GM12873 (cell line): ENCODE data around the gene DLL4.
A peak's percentile ranks its signal among the peaks of the same experiment; 100 is the strongest.

ENCODE experiments used
- CTCF ChIP-seq: IDR thresholded peaks from 2 replicates; pipeline ENCODE4 v1.5.1; 2012; ENCODE audit warnings: low read depth, mild to moderate bottlenecking, moderate library complexity, low read length, control low read depth; ENCODE audit not compliant: insufficient read depth; ENCODE audit errors: missing control alignments

Gene DLL4

DNA sequence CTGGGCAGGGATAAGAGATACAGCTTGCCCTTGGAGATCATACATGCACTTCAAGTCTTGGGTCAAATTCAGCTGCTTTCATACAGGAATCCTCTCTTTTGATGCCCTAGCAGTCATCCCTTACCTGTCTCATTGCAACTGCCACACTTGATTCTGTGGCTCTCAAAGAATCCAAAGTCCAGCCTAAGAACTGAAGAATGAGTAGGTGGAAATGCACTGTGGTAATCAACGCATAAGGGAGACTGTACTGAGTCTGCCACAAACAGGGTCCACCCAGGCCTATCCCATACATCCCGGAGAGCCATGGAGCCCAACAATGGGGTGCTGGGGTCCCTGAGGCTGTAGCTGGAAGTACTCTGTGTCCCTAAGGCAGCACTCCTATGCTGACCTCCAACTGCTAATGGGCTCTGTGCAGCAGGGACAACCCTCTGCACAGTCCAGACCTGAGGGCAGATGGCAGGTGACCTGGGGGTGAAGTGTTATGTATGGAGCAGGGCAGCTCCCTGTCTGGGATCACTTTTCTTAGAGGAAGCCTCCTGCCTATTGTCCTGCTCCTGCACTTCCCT is 36.6 kb upstream of the DLL4 start:
- no peak for TF ChIP-seq CTCF

DNA sequence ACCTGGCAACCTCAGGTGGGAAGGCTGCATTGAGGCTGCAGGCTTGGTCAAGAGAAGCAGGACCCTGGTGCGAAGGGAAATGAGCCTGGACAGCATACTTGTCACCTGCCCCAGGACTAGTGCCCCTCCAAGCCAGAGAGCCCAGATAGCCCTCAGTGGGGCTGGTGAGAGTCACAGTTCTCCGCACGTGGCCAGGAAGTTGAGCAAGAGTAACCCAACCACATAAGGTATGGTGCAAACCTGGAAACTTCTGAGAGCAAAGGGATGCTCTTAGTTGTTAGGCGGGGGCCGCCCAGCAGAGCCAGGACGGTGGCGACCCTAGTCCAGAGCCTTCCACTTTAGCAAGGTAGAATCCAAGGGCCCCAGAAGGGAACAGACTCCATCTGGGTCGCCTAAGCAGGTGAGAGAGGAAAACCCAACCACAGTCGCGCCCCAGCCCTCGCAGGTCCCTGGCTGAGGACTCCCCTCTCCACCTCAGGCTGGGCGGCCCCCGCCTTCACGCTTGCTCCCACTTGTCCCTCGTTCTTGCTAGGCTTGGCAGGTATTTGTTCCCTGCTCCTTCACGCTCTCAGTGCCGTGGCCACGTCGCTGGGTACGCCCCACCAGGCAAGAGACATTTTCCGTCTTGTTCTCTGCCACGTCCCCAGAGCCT is 36.0 kb upstream of the DLL4 start:
- no peak for TF ChIP-seq CTCF

DNA sequence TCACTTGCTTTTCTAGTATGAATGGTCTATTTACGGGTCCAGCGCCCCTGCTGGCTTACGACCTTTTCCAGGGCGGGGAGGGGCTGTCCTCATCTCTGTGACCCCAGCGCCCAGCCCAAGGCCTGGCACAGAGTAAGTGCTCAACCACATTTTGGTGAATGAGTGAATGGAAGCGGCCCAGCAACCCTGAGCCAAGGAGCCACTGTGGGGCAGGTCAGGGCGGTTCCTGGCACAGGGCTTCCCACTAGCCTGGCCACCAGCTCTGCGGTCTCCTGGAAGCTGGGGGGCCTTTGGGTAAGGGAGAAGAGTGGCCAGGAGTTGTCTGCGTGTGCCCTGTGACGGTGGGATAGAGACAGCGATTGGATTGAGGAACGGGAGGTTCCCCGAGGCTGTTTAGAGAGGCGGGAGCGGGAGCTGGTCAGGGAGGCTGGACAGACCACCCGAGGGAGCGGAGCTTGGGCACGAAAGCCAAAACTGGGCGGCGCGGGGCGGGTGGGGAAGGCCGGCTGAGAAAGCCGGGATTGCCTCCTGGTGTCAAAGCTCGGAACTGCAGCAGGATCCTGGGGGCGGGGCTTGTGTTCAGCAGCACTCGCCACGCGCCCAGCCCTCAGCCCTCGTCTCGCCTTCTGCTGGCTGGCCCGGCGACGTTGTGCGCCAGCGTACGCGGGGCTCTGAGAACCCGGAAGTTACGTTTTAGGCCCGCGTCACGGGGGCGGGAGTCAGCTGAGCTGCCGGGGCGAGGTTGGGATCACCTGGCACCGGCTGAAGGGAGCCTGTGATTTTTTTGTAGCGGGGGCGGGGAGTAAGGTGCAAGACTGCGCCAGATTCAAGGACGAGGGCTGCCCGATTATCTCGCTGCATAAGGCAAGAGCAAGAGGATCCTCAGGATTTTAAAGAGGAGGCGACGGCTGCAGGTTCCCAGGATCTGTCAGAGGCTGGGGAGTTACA is 35.1 kb upstream of the DLL4 start, which contains the start of gene VPS18:
Gene VPS18, plus strand, starts transcription at position 718 of the 948 bp plus-strand sequence. CDS start 319 bp downstream, outside the sequence.
- TF ChIP-seq CTCF = peak; percentile 85

GRCh38 chr15:40894681-40895448 is 34.3 kb upstream of the DLL4 start:
- peak; percentile 72 for TF ChIP-seq CTCF

- no peak for TF ChIP-seq CTCF
These were observed 29.5 kb upstream of the DLL4 start for GRCh38 chr15:40899536-40900207.

DNA sequence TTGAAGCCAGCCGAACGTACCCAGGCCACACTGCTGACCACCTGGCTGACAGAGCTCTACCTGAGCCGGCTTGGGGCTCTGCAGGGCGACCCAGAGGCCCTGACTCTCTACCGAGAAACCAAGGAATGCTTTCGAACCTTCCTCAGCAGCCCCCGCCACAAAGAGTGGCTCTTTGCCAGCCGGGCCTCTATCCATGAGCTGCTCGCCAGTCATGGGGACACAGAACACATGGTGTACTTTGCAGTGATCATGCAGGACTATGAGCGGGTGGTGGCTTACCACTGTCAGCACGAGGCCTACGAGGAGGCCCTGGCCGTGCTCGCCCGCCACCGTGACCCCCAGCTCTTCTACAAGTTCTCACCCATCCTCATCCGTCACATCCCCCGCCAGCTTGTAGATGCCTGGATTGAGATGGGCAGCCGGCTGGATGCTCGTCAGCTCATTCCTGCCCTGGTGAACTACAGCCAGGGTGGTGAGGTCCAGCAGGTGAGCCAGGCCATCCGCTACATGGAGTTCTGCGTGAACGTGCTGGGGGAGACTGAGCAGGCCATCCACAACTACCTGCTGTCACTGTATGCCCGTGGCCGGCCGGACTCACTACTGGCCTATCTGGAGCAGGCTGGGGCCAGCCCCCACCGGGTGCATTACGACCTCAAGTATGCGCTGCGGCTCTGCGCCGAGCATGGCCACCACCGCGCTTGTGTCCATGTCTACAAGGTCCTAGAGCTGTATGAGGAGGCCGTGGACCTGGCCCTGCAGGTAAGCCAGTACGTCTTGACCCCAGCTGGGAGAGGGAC is 28.7 kb upstream of the DLL4 start:
- TF ChIP-seq CTCF = no peak
